Endothelial cell (in vitro differentiated cells): Measurements from ENCODE around the gene VEGFB. TPM values are rescaled to one million over a fixed set of nuclear protein-coding genes. Genes with fewer than 3 reads are reported as not detected.

Source experiments
- DNase-seq: peaks from one replicate; pipeline ENCODE4 v3.0.0; 2021; ENCODE audit warnings: low spot score
- H3K27ac Mint-ChIP-seq: one replicate; pipeline ENCODE4 v1.8.0; 2021; ENCODE audit warnings: mixed read lengths, inconsistent platforms; ENCODE audit not compliant: unreplicated experiment
- H3K27me3 Mint-ChIP-seq: one replicate; pipeline ENCODE4 v1.8.0; 2021; ENCODE audit warnings: mild to moderate bottlenecking, moderate library complexity, mixed read lengths, inconsistent platforms; ENCODE audit not compliant: unreplicated experiment
- H3K36me3 Mint-ChIP-seq: one replicate; pipeline ENCODE4 v1.8.0; 2021; ENCODE audit warnings: mild to moderate bottlenecking, low read depth, mixed read lengths, inconsistent platforms; ENCODE audit not compliant: unreplicated experiment
- H3K4me1 Mint-ChIP-seq: one replicate; pipeline ENCODE4 v1.8.0; 2021; ENCODE audit warnings: mild to moderate bottlenecking, mixed read lengths, inconsistent platforms; ENCODE audit not compliant: unreplicated experiment
- H3K4me3 Mint-ChIP-seq: one replicate; pipeline ENCODE4 v1.8.0; 2021; ENCODE audit warnings: mild to moderate bottlenecking, mixed read lengths, inconsistent platforms; ENCODE audit not compliant: unreplicated experiment
- H3K9me3 Mint-ChIP-seq: one replicate; pipeline ENCODE4 v1.8.0; 2021; ENCODE audit warnings: mixed read lengths, inconsistent platforms; ENCODE audit not compliant: unreplicated experiment
- total RNA-seq: library from RNA; stranded (reverse); fragmentation: NEBNext Ultra II Directional; extraction: Animal tissue kit (Norgen Biotek cat#: 25700); gene quantifications from one replicate; pipeline ENCODE4 v1.2.1, GENCODE V29; 2021; ENCODE audit not compliant: unreplicated experiment
- TF ChIP-seq, protein P1 (sequence below): fragments of 200-600 bp; sonication (generic); IDR thresholded peaks from one replicate; pipeline ENCODE4 v1.5.0; 2021; ENCODE audit warnings: antibody characterized with exemption; ENCODE audit not compliant: unreplicated experiment

VEGFB gene
- total RNA-seq, 1 donor from 2014 or later = 11.5 TPM

GRCh38 chr11:64210301-64211020, 23.9 kb upstream of the VEGFB start:
- peaks cover 18% of the 10 kb centered on the region for H3K4me1 Mint-ChIP-seq
- DNase-seq = no peak
- H3K4me3 Mint-ChIP-seq = no peak overlapping the region
- H3K36me3 Mint-ChIP-seq = peaks cover 8% of the 10 kb centered on the region
- no peaks in the 10 kb centered on the region for H3K9me3 Mint-ChIP-seq
- TF ChIP-seq, protein P1, sequence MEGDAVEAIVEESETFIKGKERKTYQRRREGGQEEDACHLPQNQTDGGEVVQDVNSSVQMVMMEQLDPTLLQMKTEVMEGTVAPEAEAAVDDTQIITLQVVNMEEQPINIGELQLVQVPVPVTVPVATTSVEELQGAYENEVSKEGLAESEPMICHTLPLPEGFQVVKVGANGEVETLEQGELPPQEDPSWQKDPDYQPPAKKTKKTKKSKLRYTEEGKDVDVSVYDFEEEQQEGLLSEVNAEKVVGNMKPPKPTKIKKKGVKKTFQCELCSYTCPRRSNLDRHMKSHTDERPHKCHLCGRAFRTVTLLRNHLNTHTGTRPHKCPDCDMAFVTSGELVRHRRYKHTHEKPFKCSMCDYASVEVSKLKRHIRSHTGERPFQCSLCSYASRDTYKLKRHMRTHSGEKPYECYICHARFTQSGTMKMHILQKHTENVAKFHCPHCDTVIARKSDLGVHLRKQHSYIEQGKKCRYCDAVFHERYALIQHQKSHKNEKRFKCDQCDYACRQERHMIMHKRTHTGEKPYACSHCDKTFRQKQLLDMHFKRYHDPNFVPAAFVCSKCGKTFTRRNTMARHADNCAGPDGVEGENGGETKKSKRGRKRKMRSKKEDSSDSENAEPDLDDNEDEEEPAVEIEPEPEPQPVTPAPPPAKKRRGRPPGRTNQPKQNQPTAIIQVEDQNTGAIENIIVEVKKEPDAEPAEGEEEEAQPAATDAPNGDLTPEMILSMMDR = no peak
- H3K27me3 Mint-ChIP-seq = peaks cover 7% of the 10 kb centered on the region
- H3K27ac Mint-ChIP-seq = no peak overlapping the region

DNA sequence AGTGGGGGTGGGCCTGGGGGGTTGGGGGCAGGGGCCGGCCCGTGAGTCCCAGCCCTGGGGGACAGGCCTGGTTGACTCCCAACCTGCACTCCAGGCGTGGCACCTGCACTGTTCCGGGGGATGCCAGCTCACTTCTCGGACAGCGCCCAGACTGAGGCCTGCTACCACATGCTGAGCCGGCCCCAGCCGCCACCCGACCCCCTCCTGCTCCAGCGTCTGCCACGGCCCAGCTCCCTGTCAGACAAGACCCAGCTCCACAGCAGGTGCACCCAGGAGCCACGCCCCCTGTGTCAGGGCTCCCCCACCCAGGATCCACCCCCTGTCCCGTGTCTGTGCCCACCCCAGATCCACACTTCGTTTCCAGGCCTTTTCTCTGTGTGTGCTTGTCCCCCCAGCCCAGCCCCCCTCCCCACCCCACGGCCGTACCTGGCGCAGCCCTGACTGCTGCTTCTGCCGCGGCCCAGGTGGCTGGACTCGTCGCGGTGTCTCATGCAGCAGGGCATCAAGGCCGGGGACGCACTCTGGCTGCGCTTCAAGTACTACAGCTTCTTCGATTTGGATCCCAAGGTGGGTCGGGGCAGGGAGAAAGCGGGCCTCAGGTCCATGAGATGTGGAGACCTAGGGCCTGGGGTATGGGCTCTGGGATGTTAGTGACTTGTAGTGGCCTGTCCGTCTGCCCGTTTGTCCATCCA, 23.1 kb upstream of the VEGFB start:
- TF ChIP-seq, protein P1 = no peak
- H3K27ac Mint-ChIP-seq = no peak overlapping the region
- peaks cover 10% of the 10 kb centered on the region for H3K4me1 Mint-ChIP-seq
- no peaks in the 10 kb centered on the region for H3K9me3 Mint-ChIP-seq
- H3K36me3 Mint-ChIP-seq = peaks cover 8% of the 10 kb centered on the region
- peak overlapping the region; percentile 65 for H3K4me3 Mint-ChIP-seq
- DNase-seq = no peak
- H3K27me3 Mint-ChIP-seq = peaks cover 5% of the 10 kb centered on the region

- Mint-ChIP-seq H3K27ac (no peak overlapping the region), H3K4me1 (peaks cover 5% of the 10 kb centered on the region), H3K27me3 (peaks cover 13% of the 10 kb centered on the region), H3K36me3 (peaks cover 13% of the 10 kb centered on the region), H3K4me3 (no peak overlapping the region), H3K9me3 (no peaks in the 10 kb centered on the region)
- TF ChIP-seq, protein P1 = no peak
- no peak for DNase-seq
Measured at GRCh38 chr11:64216879-64217278, 17.5 kb upstream of the VEGFB start.

DNA sequence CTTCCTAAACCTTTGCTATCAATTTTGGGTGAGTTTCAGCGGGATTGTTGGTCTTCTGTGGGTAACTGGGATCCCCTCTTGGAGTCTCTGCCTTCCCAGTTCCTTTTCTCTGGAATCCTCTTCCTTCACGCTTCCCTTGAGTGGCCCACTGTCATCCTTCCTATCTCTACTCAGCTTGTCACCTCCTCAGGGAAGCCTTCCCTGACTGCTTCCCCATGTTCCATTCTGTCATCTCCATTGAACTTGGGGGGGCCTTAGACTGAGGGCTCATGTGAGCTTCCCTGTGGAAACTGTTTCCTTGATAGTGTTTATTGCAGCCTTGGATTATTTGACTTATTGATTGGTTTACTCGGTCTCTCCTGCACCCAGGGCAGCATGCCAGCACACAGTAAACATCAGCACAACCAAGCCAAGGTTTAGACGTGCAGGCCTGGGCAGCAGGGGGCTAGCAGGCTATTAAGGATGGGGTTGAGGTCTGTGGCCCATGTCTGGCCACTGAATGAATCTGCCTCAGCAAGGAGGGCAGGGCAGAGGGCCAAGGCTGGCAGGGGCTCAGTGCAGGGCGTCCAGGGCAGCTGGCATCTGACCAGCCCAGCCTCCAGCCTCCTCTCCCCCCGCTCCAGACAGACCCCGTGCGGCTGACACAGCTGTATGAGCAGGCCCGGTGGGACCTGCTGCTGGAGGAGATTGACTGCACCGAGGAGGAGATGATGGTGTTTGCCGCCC, 15.6 kb upstream of the VEGFB start:
- Mint-ChIP-seq H3K4me1 (peaks cover 5% of the 10 kb centered on the region), H3K27me3 (peaks cover 7% of the 10 kb centered on the region), H3K9me3 (no peaks in the 10 kb centered on the region), H3K36me3 (peaks cover 5% of the 10 kb centered on the region), H3K27ac (no peak overlapping the region), H3K4me3 (peak overlapping the region; percentile 31)
- no peak for DNase-seq
- TF ChIP-seq, protein P1 = no peak
